Sigmoid colon (tissue), 4 donors: ENCODE data around the gene ING3.

ENCODE experiments used
- EP300 ChIP-seq, 4 donors: sonication (generic); formaldehyde crosslinking; IDR thresholded peaks; one replicate each; pipeline ENCODE4 v1.6.1; 2017; ENCODE audit warnings: antibody characterized with exemption in 4 of 4
- POLR2A ChIP-seq, 2 donors: fragments of 450-650 bp; IDR thresholded peaks; one replicate each; pipeline ENCODE4 v1.6.1; 2016; ENCODE audit warnings: antibody characterized with exemption in 2 of 2, mild to moderate bottlenecking in 2 of 2, moderate library complexity in 2 of 2
- TF ChIP-seq, protein P1 (sequence below), 4 experiments: fragments of 450-650 bp in 3 of 4; fragments of 200-600 bp in 1 of 4; IDR thresholded peaks; one replicate each; pipeline ENCODE4 v1.5.1; 2016 to 2019; ENCODE audit warnings: antibody characterized with exemption in 4 of 4, mild to moderate bottlenecking in 3 of 4, moderate library complexity in 2 of 4

DNA sequence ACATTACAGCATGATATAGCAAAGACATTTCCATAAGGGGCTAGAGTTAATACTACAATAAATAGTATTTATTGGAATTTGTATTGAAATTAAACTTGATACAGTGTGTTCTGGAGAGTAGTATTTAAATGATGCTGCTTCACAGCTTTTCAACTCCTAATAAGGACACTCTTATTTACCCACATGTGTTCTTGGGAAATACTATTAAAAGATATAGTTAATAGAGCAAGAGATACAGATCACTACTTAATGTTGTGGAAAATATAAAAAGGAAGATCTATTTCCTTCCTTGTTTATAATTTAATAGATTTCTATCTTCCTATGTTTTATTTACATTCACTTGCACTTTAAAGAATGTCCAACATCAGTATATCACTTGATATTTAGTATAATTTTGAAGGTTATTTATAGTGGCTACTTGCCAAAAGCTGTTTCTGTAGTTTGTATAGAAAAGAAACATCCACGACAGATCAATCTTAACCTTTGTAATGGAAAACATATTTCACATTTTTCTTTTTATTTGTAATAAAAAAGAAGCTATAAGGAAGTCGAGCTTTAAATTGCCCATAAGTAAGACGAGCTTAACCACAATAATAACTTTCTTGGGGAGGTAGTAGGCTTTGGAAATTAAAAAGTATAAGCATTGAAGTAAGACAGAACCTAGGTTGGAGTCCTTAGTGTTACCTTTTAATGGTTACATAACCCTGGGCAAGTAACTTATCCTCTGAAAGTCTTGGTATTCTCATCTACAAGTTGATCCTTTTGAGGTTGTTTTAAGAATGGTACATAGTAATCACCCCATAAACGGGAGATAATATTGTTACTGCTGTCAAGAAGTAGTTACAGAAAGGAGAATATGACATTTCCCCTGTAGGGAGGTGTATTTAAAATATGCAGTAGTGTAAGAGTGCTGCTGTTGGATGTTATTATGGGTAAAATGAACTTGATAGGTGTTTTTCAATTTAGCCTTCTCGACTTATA, 70.7 kb downstream of the ING3 start:
- TF ChIP-seq POLR2A (IDR thresholded peaks at IDR 0.05) (no peak), EP300 (IDR thresholded peaks at IDR 0.05) (no peak)
- TF ChIP-seq, protein P1, sequence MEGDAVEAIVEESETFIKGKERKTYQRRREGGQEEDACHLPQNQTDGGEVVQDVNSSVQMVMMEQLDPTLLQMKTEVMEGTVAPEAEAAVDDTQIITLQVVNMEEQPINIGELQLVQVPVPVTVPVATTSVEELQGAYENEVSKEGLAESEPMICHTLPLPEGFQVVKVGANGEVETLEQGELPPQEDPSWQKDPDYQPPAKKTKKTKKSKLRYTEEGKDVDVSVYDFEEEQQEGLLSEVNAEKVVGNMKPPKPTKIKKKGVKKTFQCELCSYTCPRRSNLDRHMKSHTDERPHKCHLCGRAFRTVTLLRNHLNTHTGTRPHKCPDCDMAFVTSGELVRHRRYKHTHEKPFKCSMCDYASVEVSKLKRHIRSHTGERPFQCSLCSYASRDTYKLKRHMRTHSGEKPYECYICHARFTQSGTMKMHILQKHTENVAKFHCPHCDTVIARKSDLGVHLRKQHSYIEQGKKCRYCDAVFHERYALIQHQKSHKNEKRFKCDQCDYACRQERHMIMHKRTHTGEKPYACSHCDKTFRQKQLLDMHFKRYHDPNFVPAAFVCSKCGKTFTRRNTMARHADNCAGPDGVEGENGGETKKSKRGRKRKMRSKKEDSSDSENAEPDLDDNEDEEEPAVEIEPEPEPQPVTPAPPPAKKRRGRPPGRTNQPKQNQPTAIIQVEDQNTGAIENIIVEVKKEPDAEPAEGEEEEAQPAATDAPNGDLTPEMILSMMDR (IDR thresholded peaks at IDR 0.05): no peak
